Loucy (cell line): ENCODE results near the gene RALGPS1.

ENCODE experiments used
- H2AFZ ChIP-seq: fragments of 200-600 bp; sonication (generic); 2 replicates; pipeline ENCODE4 v1.6.0; 2016; ENCODE audit warnings: antibody characterized with exemption, mild to moderate bottlenecking, low read length, moderate library complexity
- H3F3A ChIP-seq: fragments of 200-600 bp; 2 replicates; pipeline ENCODE4 v1.6.0; 2016; ENCODE audit warnings: antibody characterized with exemption, low read depth, mild to moderate bottlenecking
- H3K27me3 ChIP-seq: fragments of 200-600 bp; sonication (generic); 2 replicates; pipeline ENCODE4 v1.6.1; 2014; ENCODE audit warnings: low read length, mild to moderate bottlenecking; ENCODE audit not compliant: insufficient read depth, poor library complexity, severe bottlenecking
- H3K36me3 ChIP-seq: fragments of 200-600 bp; sonication (generic); 2 replicates; pipeline ENCODE4 v1.6.1; 2016; ENCODE audit warnings: low read length; ENCODE audit not compliant: insufficient read depth
- H3K4me1 ChIP-seq: fragments of 200-600 bp; sonication (generic); 2 replicates; pipeline ENCODE4 v1.5.1; 2014; ENCODE audit warnings: low read length, mild to moderate bottlenecking; ENCODE audit not compliant: insufficient read depth, poor library complexity, severe bottlenecking
- H3K4me2 ChIP-seq: fragments of 200-600 bp; sonication (generic); 2 replicates; pipeline ENCODE4 v1.6.0; 2014; ENCODE audit warnings: antibody characterized with exemption, low read length, low read depth, mild to moderate bottlenecking; ENCODE audit not compliant: poor library complexity, severe bottlenecking
- H3K4me3 ChIP-seq: fragments of 200-600 bp; sonication (generic); 2 replicates; pipeline ENCODE4 v1.5.1; 2014; ENCODE audit warnings: low read length, mild to moderate bottlenecking, mixed read lengths; ENCODE audit not compliant: poor library complexity, severe bottlenecking
- H3K79me2 ChIP-seq: fragments of 200-600 bp; sonication (generic); 2 replicates; pipeline ENCODE4 v1.6.1; 2014; ENCODE audit warnings: low read length; ENCODE audit not compliant: insufficient read depth
- H3K9ac ChIP-seq: fragments of 200-600 bp; sonication (generic); 2 replicates; pipeline ENCODE4 v1.6.0; 2014; ENCODE audit warnings: mild to moderate bottlenecking, low read depth, low read length, moderate library complexity; ENCODE audit not compliant: poor library complexity, severe bottlenecking
- H3K9me2 ChIP-seq: fragments of 200-600 bp; sonication (generic); replicated peaks from 2 replicates; pipeline ENCODE4 v1.6.1; 2016; ENCODE audit warnings: low read depth, low read length, mixed read lengths
- H3K9me3 ChIP-seq: fragments of 200-600 bp; sonication (generic); 2 replicates; pipeline ENCODE4 v1.6.1; 2014; ENCODE audit warnings: mild to moderate bottlenecking, antibody characterized with exemption, low read length, low read depth; ENCODE audit not compliant: insufficient read depth
- H4K20me1 ChIP-seq: fragments of 200-600 bp; sonication (generic); 2 replicates; pipeline ENCODE4 v1.6.0; 2014; ENCODE audit warnings: antibody characterized with exemption, low read length, mild to moderate bottlenecking; ENCODE audit not compliant: insufficient read depth, poor library complexity, severe bottlenecking
- CTCF ChIP-seq: fragments of 200-600 bp; sonication (generic); conservative IDR thresholded peaks from 2 replicates; pipeline ENCODE4 v1.5.1; 2014; ENCODE audit warnings: mild to moderate bottlenecking, antibody characterized with exemption, low read length
- EZH2phosphoT487 ChIP-seq: fragments of 200-600 bp; IDR thresholded peaks from 2 replicates; pipeline ENCODE4 v1.6.1; 2018; ENCODE audit warnings: antibody characterized with exemption, mild to moderate bottlenecking, moderate library complexity, borderline replicate concordance

RALGPS1 gene

GRCh38 chr9:127173063-127173462 lies 258.5 kb downstream of the RALGPS1 start:
- H3K27me3 ChIP-seq, result no peaks in the 10 kb centered on the region
- H3K4me3 ChIP-seq, result no peak overlapping the region
- H3F3A ChIP-seq, result no peaks in the 10 kb centered on the region
- no peak overlapping the region for H3K4me2 ChIP-seq
- no peaks in the 10 kb centered on the region for H3K9me3 ChIP-seq
- H3K9ac ChIP-seq, result no peak overlapping the region
- H3K79me2 ChIP-seq, result no peaks in the 10 kb centered on the region
- no peak for TF ChIP-seq EZH2phosphoT487
- TF ChIP-seq CTCF, result no peak
- H3K9me2 ChIP-seq, result no peaks in the 10 kb centered on the region
- H3K36me3 ChIP-seq, result no peaks in the 10 kb centered on the region
- no peaks in the 10 kb centered on the region for H4K20me1 ChIP-seq
- peaks cover 13% of the 10 kb centered on the region for H3K4me1 ChIP-seq
- no peak overlapping the region for H2AFZ ChIP-seq

- Histone ChIP-seq H3F3A (no peaks in the 10 kb centered on the region; the same call in 1 of the 2 replicates), H3K9me3 (no peaks in the 10 kb centered on the region), H3K79me2 (no peaks in the 10 kb centered on the region)
Measured at GRCh38 chr9:127174386-127175318, 260.1 kb downstream of the RALGPS1 start.

GRCh38 chr9:127175319-127175715 lies 260.7 kb downstream of the RALGPS1 start:
- Histone ChIP-seq H3K4me1 (peaks cover 21% of the 10 kb centered on the region), H3K79me2 (no peaks in the 10 kb centered on the region), H3K4me3 (no peak overlapping the region), H3K27me3 (no peaks in the 10 kb centered on the region), H3K9me3 (no peaks in the 10 kb centered on the region), H4K20me1 (no peaks in the 10 kb centered on the region), H3K9ac (no peak overlapping the region), H3F3A (no peaks in the 10 kb centered on the region; the same call in 1 of the 2 replicates), H3K36me3 (no peaks in the 10 kb centered on the region), H2AFZ (no peak overlapping the region), H3K4me2 (no peak overlapping the region), H3K9me2 (no peaks in the 10 kb centered on the region)
- TF ChIP-seq EZH2phosphoT487, result no peak
- no peak for TF ChIP-seq CTCF

More at GRCh38 chr9:127174386-127175318, 260.1 kb downstream of the RALGPS1 start:
- H3K4me3 ChIP-seq, result no peak overlapping the region
- TF ChIP-seq EZH2phosphoT487 (no peak), CTCF (no peak)
- no peak overlapping the region for H3K9ac ChIP-seq
- H3K27me3 ChIP-seq, result no peaks in the 10 kb centered on the region
- no peak overlapping the region for H2AFZ ChIP-seq
- H3K4me1 ChIP-seq, result peaks cover 21% of the 10 kb centered on the region
- H4K20me1 ChIP-seq, result no peaks in the 10 kb centered on the region
- H3K4me2 ChIP-seq, result no peak overlapping the region
- H3K36me3 ChIP-seq, result no peaks in the 10 kb centered on the region
- H3K9me2 ChIP-seq, result no peaks in the 10 kb centered on the region
